MCF 10A (cell line): ENCODE results near the gene ZNRF3. TPM values are rescaled to one million over a fixed set of nuclear protein-coding genes. Genes with fewer than 3 reads are reported as not detected.

ENCODE experiments used
- BruUV-seq: library from RNA; stranded (reverse); fragments of 400-500 nt; replicated peaks from 2 replicates; lab custom pipeline; 2021; lab: Mats Ljungman, UMichigan
- CTCF ChIA-PET: fragments of 300-600 bp; sonication (Branson Sonifier 250); formaldehyde crosslinking; extraction: SDS; loops from one replicate; lab custom pipeline; 2021; ENCODE audit warnings: antibody characterized with exemption, inconsistent platforms; lab: Yijun Ruan, JAX
- POLR2A ChIA-PET: fragments of 300-600, 350-650 bp; sonication (Branson Sonifier 250); formaldehyde crosslinking; extraction: SDS; loops from one replicate; lab custom pipeline; 2020; ENCODE audit warnings: antibody characterized with exemption, inconsistent platforms; lab: Yijun Ruan, JAX
- DNase-seq: peaks from one replicate; pipeline ENCODE4 v3.0.0-alpha.2; 2018; ENCODE audit not compliant: unreplicated experiment
- H3K27ac Mint-ChIP-seq: one replicate; pipeline ENCODE4 v1.8.0; 2022; ENCODE audit warnings: mild to moderate bottlenecking, low read depth, mixed read lengths; ENCODE audit not compliant: unreplicated experiment
- H3K27me3 Mint-ChIP-seq: one replicate; pipeline ENCODE4 v1.8.0; 2022; ENCODE audit warnings: mixed read lengths; ENCODE audit not compliant: insufficient read depth, unreplicated experiment
- H3K36me3 Mint-ChIP-seq: one replicate; pipeline ENCODE4 v1.8.0; 2022; ENCODE audit warnings: mild to moderate bottlenecking, moderate library complexity, mixed read lengths; ENCODE audit not compliant: insufficient read depth, unreplicated experiment
- H3K4me1 Mint-ChIP-seq: one replicate; pipeline ENCODE4 v1.8.0; 2022; ENCODE audit warnings: mixed read lengths; ENCODE audit not compliant: insufficient read depth, unreplicated experiment
- H3K4me3 Mint-ChIP-seq: one replicate; pipeline ENCODE4 v1.8.0; 2022; ENCODE audit warnings: mild to moderate bottlenecking, moderate library complexity, mixed read lengths; ENCODE audit not compliant: unreplicated experiment
- H3K9me3 Mint-ChIP-seq: one replicate; pipeline ENCODE4 v1.8.0; 2022; ENCODE audit warnings: mixed read lengths; ENCODE audit not compliant: unreplicated experiment
- CTCF ChIP-seq: fragments of 200-600 bp; IDR thresholded peaks from one replicate; pipeline ENCODE4 v1.8.0; 2022; ENCODE audit warnings: antibody characterized with exemption, mild to moderate bottlenecking; ENCODE audit not compliant: unreplicated experiment
- intact Hi-C: fragments of 100-400 bp; cut with micrococcal nuclease; formaldehyde crosslinking; loops from 2 replicates; pipeline ENCODE4 v1.14.1; 2022
- total RNA-seq: library from RNA; stranded (reverse); gene quantifications from 2 replicates; pipeline ENCODE4 v1.2.3, GENCODE V29; 2022

Gene ZNRF3
- total RNA-seq, 1 experiment from 2014 or later, result 7.1 TPM

GRCh38 chr22:28935140-28935539 lies 51.8 kb downstream of the ZNRF3 start:
- no peak for DNase-seq
- Mint-ChIP-seq H3K4me1 (peaks cover 10% of the 10 kb centered on the region), H3K36me3 (no peaks in the 10 kb centered on the region), H3K27me3 (no peaks in the 10 kb centered on the region), H3K27ac (no peak overlapping the region), H3K9me3 (no peaks in the 10 kb centered on the region), H3K4me3 (no peak overlapping the region)
- no peak for TF ChIP-seq CTCF
- POLR2A ChIA-PET, result no interaction called here
- intact Hi-C loops, result no loop called here
- CTCF ChIA-PET, result interaction anchor here (0.9 kb wide), 1 partner anchor 335 kb away, joined by 3 read pairs; no protein-coding TSS in a partner anchor
- no TSS peak for BruUV-seq

- no peaks in the 10 kb centered on the region for H3K9me3 Mint-ChIP-seq
- TF ChIP-seq CTCF, result peak; percentile 26
- BruUV-seq, result no TSS peak
- no peak overlapping the region for H3K4me3 Mint-ChIP-seq
- no peaks in the 10 kb centered on the region for H3K27me3 Mint-ChIP-seq
- H3K4me1 Mint-ChIP-seq, result peaks cover 5% of the 10 kb centered on the region
- no peak for DNase-seq
- H3K27ac Mint-ChIP-seq, result no peak overlapping the region
- POLR2A ChIA-PET, result interaction anchor here (0.9 to 1.0 kb wide), 2 partner anchors 27 to 76 kb away, joined by 3 read pairs; no protein-coding TSS in a partner anchor
- intact Hi-C loops, result no loop called here
- CTCF ChIA-PET, result no interaction called here
- no peaks in the 10 kb centered on the region for H3K36me3 Mint-ChIP-seq
Observed at GRCh38 chr22:28935713-28936112, 52.3 kb downstream of the ZNRF3 start.

- POLR2A ChIA-PET, result interaction anchor here (0.9 to 1.0 kb wide), 2 partner anchors 28 to 76 kb away, joined by 3 read pairs; no protein-coding TSS in a partner anchor
- CTCF ChIA-PET, result no interaction called here
- TF ChIP-seq CTCF, result no peak
- Mint-ChIP-seq H3K27me3 (no peaks in the 10 kb centered on the region), H3K4me3 (no peak overlapping the region), H3K9me3 (no peaks in the 10 kb centered on the region), H3K27ac (no peak overlapping the region), H3K4me1 (peaks cover 4% of the 10 kb centered on the region), H3K36me3 (no peaks in the 10 kb centered on the region)
- intact Hi-C loops, result no loop called here
- DNase-seq, result no peak
- no TSS peak for BruUV-seq
Observed at GRCh38 chr22:28936200-28936599, 52.8 kb downstream of the ZNRF3 start.

GRCh38 chr22:28937206-28938025 lies 54.0 kb downstream of the ZNRF3 start:
- ChIA-PET CTCF (interaction anchor here (0.6 kb wide), 1 partner anchor 366 kb away, joined by 3 read pairs; no protein-coding TSS in a partner anchor), POLR2A (interaction anchor here (0.5 to 0.9 kb wide), 2 partner anchors 43 to 139 kb away, joined by 3 to 5 read pairs; no protein-coding TSS in a partner anchor)
- DNase-seq, result no peak
- intact Hi-C loops, result no loop called here
- H3K27ac Mint-ChIP-seq, result no peak overlapping the region
- H3K36me3 Mint-ChIP-seq, result no peaks in the 10 kb centered on the region
- BruUV-seq, result no TSS peak
- H3K4me1 Mint-ChIP-seq, result peaks cover 4% of the 10 kb centered on the region
- H3K9me3 Mint-ChIP-seq, result no peaks in the 10 kb centered on the region
- no peak for TF ChIP-seq CTCF
- H3K4me3 Mint-ChIP-seq, result no peak overlapping the region
- no peaks in the 10 kb centered on the region for H3K27me3 Mint-ChIP-seq
